ENCODE measurements around the gene ROR1. TPM values are rescaled to one million over a fixed set of nuclear protein-coding genes. Genes with fewer than 3 reads are reported as not detected.

The ROR1 gene
- total RNA-seq, 1 experiment from 2014 or later: 37.2 TPM

- no peaks in the 10 kb centered on the region for H3K9me3 Mint-ChIP-seq (ENCODE audit: unreplicated experiment)
- CTCF ChIA-PET: no interaction called here
- no TSS peak for BruUV-seq (replicated peaks)
- H3K27me3 Mint-ChIP-seq (ENCODE audit: insufficient read depth, unreplicated experiment): no peaks in the 10 kb centered on the region
- H3K4me3 Mint-ChIP-seq (ENCODE audit: unreplicated experiment): no peak overlapping the region
- no peaks in the 10 kb centered on the region for H3K27me3 ChIP-seq (replicated peaks; ENCODE audit: control insufficient read depth, insufficient read depth, low read length)
- H3K4me3 ChIP-seq (ENCODE audit: low read depth, low read length): no peak overlapping the region
- no peak overlapping the region for H3K27ac Mint-ChIP-seq (ENCODE audit: unreplicated experiment)
- H3K9me3 ChIP-seq: no peaks in the 10 kb centered on the region
- no peak for DNase-seq
- TF ChIP-seq CTCF (IDR thresholded peaks at IDR 0.05; ENCODE audit: insufficient read depth in 1 of 2, low read depth in 1 of 2, low read length in 1 of 2, severe bottlenecking in 1 of 2, unreplicated experiment in 1 of 2): no peak
- no peaks in the 10 kb centered on the region for H3K4me1 ChIP-seq
- H3K4me1 Mint-ChIP-seq (ENCODE audit: low read depth, unreplicated experiment): no peaks in the 10 kb centered on the region
- H3K36me3 ChIP-seq (ENCODE audit: control insufficient read depth, insufficient read depth, low read length): no peaks in the 10 kb centered on the region
- POLR2A ChIA-PET: no interaction called here
- intact Hi-C loops (cut with micrococcal nuclease; ENCODE audit: unreplicated experiment): no loop called here
- H3K36me3 Mint-ChIP-seq (ENCODE audit: insufficient read depth, unreplicated experiment): no peaks in the 10 kb centered on the region
These were observed 337.3 kb downstream of the ROR1 start for GRCh38 chr1:64110924-64111777.

GRCh38 chr1:64111787-64112186 is 338.0 kb downstream of the ROR1 start:
- TF ChIP-seq CTCF (IDR thresholded peaks at IDR 0.05; ENCODE audit: insufficient read depth in 1 of 2, low read depth in 1 of 2, low read length in 1 of 2, severe bottlenecking in 1 of 2, unreplicated experiment in 1 of 2): no peak
- Histone ChIP-seq H3K4me1 (no peaks in the 10 kb centered on the region), H3K36me3 (ENCODE audit: control insufficient read depth, insufficient read depth, low read length) (no peaks in the 10 kb centered on the region), H3K27me3 (replicated peaks; ENCODE audit: control insufficient read depth, insufficient read depth, low read length) (no peaks in the 10 kb centered on the region), H3K4me3 (ENCODE audit: low read depth, low read length) (no peak overlapping the region), H3K9me3 (no peaks in the 10 kb centered on the region)
- BruUV-seq (replicated peaks): no TSS peak
- ChIA-PET CTCF (interaction anchor here (0.8 kb wide), 1 partner anchor 420 kb away, joined by 3 read pairs; no protein-coding TSS in a partner anchor), POLR2A (no interaction called here)
- DNase-seq: no peak
- Mint-ChIP-seq H3K4me3 (ENCODE audit: unreplicated experiment) (no peak overlapping the region), H3K9me3 (ENCODE audit: unreplicated experiment) (no peaks in the 10 kb centered on the region), H3K36me3 (ENCODE audit: insufficient read depth, unreplicated experiment) (no peaks in the 10 kb centered on the region), H3K27me3 (ENCODE audit: insufficient read depth, unreplicated experiment) (no peaks in the 10 kb centered on the region), H3K27ac (ENCODE audit: unreplicated experiment) (no peak overlapping the region), H3K4me1 (ENCODE audit: low read depth, unreplicated experiment) (no peaks in the 10 kb centered on the region)
- intact Hi-C loops (cut with micrococcal nuclease; ENCODE audit: unreplicated experiment): no loop called here

- intact Hi-C loops (cut with micrococcal nuclease; ENCODE audit: unreplicated experiment): no loop called here
- no peaks in the 10 kb centered on the region for H3K4me1 Mint-ChIP-seq (ENCODE audit: low read depth, unreplicated experiment)
These were observed 338.5 kb downstream of the ROR1 start for GRCh38 chr1:64112281-64112680.

More at GRCh38 chr1:64112281-64112680, 338.5 kb downstream of the ROR1 start:
- Mint-ChIP-seq H3K4me3 (ENCODE audit: unreplicated experiment) (no peak overlapping the region), H3K27me3 (ENCODE audit: insufficient read depth, unreplicated experiment) (no peaks in the 10 kb centered on the region), H3K36me3 (ENCODE audit: insufficient read depth, unreplicated experiment) (no peaks in the 10 kb centered on the region), H3K27ac (ENCODE audit: unreplicated experiment) (no peak overlapping the region), H3K9me3 (ENCODE audit: unreplicated experiment) (no peaks in the 10 kb centered on the region)
- no TSS peak for BruUV-seq (replicated peaks)
- H3K4me1 ChIP-seq: no peaks in the 10 kb centered on the region
- no peak for DNase-seq
- ChIA-PET POLR2A (no interaction called here), CTCF (interaction anchor here (0.8 kb wide), 1 partner anchor 420 kb away, joined by 3 read pairs; no protein-coding TSS in a partner anchor)
- H3K9me3 ChIP-seq: no peaks in the 10 kb centered on the region
- no peak for TF ChIP-seq CTCF (IDR thresholded peaks at IDR 0.05; ENCODE audit: insufficient read depth in 1 of 2, low read depth in 1 of 2, low read length in 1 of 2, severe bottlenecking in 1 of 2, unreplicated experiment in 1 of 2)
- H3K27me3 ChIP-seq (replicated peaks; ENCODE audit: control insufficient read depth, insufficient read depth, low read length): no peaks in the 10 kb centered on the region
- H3K36me3 ChIP-seq (ENCODE audit: control insufficient read depth, insufficient read depth, low read length): no peaks in the 10 kb centered on the region
- H3K4me3 ChIP-seq (ENCODE audit: low read depth, low read length): no peak overlapping the region

Data from Caco-2 (cell line).